MM.1S (cell line): ENCODE data around the gene SEMA4D.

Experiments used
- DNase-seq: peaks from one replicate; pipeline ENCODE4 v3.0.0-alpha.2; 2015
- H2AFZ ChIP-seq: fragments of 300-600 bp; sonication (generic); 2 replicates; pipeline ENCODE4 v1.6.0; 2016; ENCODE audit warnings: antibody characterized with exemption, low read length
- H3F3A ChIP-seq: fragments of 300-600 bp; sonication (generic); 2 replicates; pipeline ENCODE4 v1.6.1; 2016; ENCODE audit warnings: mild to moderate bottlenecking, antibody characterized with exemption, low read length, moderate library complexity, mixed read lengths; ENCODE audit not compliant: insufficient read depth
- H3K27ac ChIP-seq: fragments of 300-600 bp; sonication (generic); 2 replicates; pipeline ENCODE4 v1.5.1; 2016; ENCODE audit warnings: mild to moderate bottlenecking, low read length
- H3K27me3 ChIP-seq: fragments of 300-600 bp; sonication (generic); replicated peaks from 2 replicates; pipeline ENCODE4 v1.6.0; 2016; ENCODE audit warnings: low read length; ENCODE audit not compliant: insufficient read depth
- H3K36me3 ChIP-seq: fragments of 300-600 bp; sonication (generic); replicated peaks from 2 replicates; pipeline ENCODE4 v1.6.1; 2016; ENCODE audit warnings: mild to moderate bottlenecking, low read length, mixed read lengths; ENCODE audit not compliant: insufficient read depth
- H3K4me1 ChIP-seq: fragments of 300-600 bp; sonication (generic); 2 replicates; pipeline ENCODE4 v1.6.1; 2016; ENCODE audit warnings: low read length, mixed read lengths
- H3K4me2 ChIP-seq: fragments of 300-600 bp; sonication (generic); 2 replicates; pipeline ENCODE4 v1.6.0; 2016; ENCODE audit warnings: low read depth, low read length
- H3K4me3 ChIP-seq: fragments of 300-600 bp; sonication (generic); 2 replicates; pipeline ENCODE4 v1.5.1; 2016; ENCODE audit warnings: low read length, mixed read lengths
- H3K79me2 ChIP-seq: fragments of 300-600 bp; sonication (generic); 2 replicates; pipeline ENCODE4 v1.6.1; 2016; ENCODE audit warnings: mixed run types, low read length, mixed read lengths
- H3K9ac ChIP-seq: fragments of 300-600 bp; sonication (generic); 2 replicates; pipeline ENCODE4 v1.6.1; 2016; ENCODE audit warnings: low read length, mixed read lengths
- H3K9me2 ChIP-seq: fragments of 300-600 bp; sonication (generic); replicated peaks from 2 replicates; pipeline ENCODE4 v1.6.1; 2016; ENCODE audit warnings: mild to moderate bottlenecking, low read length, mixed read lengths; ENCODE audit not compliant: insufficient read depth
- H3K9me3 ChIP-seq: fragments of 300-600 bp; sonication (generic); replicated peaks from 2 replicates; pipeline ENCODE4 v1.6.1; 2016; ENCODE audit warnings: mild to moderate bottlenecking, low read length, mixed read lengths; ENCODE audit not compliant: insufficient read depth
- H4K20me1 ChIP-seq: fragments of 300-600 bp; sonication (generic); 2 replicates; pipeline ENCODE4 v1.6.1; 2016; ENCODE audit warnings: mild to moderate bottlenecking, low read length, moderate library complexity, mixed read lengths; ENCODE audit not compliant: insufficient read depth
- EZH2 ChIP-seq: fragments of 300-600 bp; sonication (generic); optimal IDR thresholded peaks from 2 replicates; pipeline ENCODE3; 2017; ENCODE audit warnings: low read depth, mild to moderate bottlenecking, antibody characterized with exemption, low read length, mixed read lengths
- EZH2phosphoT487 ChIP-seq: fragments of 300-600 bp; sonication (generic); IDR thresholded peaks from 2 replicates; pipeline ENCODE4 v1.6.1; 2018; ENCODE audit warnings: antibody characterized with exemption, low read length
- TF ChIP-seq, protein P1 (sequence below): fragments of 300-600 bp; sonication (generic); IDR thresholded peaks from 2 replicates; pipeline ENCODE4 v1.5.1; 2016; ENCODE audit warnings: antibody characterized with exemption, low read length, mixed read lengths

SEMA4D gene

DNA sequence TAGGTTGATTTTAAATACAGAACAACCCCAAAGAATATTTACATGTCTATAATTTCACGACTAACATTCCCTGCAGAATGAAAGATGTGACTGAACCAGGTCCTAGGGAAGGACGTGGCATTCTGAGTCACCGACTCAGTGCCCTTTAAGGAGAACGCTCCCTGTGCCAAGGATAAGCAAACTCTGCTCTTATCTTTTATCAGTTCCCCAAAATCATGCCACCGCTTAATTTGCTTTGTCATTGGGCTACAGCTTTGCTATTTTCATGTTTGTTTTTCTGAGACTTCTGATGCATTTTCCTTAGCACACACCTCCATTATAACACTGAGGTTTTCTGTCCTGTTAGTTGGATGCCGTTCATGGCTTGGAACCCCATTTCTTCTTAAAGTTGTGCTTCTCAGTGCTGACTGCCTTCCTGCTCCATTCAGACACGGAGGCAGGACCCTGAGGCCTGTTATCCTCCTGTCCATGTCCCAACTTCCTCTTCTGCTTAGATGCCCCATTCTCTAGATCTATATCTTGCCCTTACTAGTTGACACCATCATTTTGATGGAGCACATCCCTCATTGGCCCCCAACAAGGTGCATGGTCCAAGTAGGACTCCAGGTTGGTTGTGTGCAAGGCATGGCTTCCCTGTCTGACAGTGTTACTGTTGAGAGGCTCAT is 11.2 kb upstream of the SEMA4D start:
- no peaks in the 10 kb centered on the region for H3F3A ChIP-seq
- H3K9me2 ChIP-seq = no peaks in the 10 kb centered on the region
- no peak overlapping the region for H3K4me2 ChIP-seq
- no peak for TF ChIP-seq EZH2
- TF ChIP-seq, protein P1, sequence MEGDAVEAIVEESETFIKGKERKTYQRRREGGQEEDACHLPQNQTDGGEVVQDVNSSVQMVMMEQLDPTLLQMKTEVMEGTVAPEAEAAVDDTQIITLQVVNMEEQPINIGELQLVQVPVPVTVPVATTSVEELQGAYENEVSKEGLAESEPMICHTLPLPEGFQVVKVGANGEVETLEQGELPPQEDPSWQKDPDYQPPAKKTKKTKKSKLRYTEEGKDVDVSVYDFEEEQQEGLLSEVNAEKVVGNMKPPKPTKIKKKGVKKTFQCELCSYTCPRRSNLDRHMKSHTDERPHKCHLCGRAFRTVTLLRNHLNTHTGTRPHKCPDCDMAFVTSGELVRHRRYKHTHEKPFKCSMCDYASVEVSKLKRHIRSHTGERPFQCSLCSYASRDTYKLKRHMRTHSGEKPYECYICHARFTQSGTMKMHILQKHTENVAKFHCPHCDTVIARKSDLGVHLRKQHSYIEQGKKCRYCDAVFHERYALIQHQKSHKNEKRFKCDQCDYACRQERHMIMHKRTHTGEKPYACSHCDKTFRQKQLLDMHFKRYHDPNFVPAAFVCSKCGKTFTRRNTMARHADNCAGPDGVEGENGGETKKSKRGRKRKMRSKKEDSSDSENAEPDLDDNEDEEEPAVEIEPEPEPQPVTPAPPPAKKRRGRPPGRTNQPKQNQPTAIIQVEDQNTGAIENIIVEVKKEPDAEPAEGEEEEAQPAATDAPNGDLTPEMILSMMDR = no peak
- TF ChIP-seq EZH2phosphoT487 = no peak
- no peaks in the 10 kb centered on the region for H3K9me3 ChIP-seq
- no peaks in the 10 kb centered on the region for H3K27me3 ChIP-seq
- no peak overlapping the region for H3K27ac ChIP-seq
- no peak overlapping the region for H2AFZ ChIP-seq
- H3K9ac ChIP-seq = no peak overlapping the region
- H3K4me3 ChIP-seq = no peak overlapping the region
- peaks cover 25% of the 10 kb centered on the region for H3K4me1 ChIP-seq
- no peak for DNase-seq
- no peaks in the 10 kb centered on the region for H3K79me2 ChIP-seq
- no peaks in the 10 kb centered on the region for H3K36me3 ChIP-seq
- H4K20me1 ChIP-seq = no peaks in the 10 kb centered on the region

DNA sequence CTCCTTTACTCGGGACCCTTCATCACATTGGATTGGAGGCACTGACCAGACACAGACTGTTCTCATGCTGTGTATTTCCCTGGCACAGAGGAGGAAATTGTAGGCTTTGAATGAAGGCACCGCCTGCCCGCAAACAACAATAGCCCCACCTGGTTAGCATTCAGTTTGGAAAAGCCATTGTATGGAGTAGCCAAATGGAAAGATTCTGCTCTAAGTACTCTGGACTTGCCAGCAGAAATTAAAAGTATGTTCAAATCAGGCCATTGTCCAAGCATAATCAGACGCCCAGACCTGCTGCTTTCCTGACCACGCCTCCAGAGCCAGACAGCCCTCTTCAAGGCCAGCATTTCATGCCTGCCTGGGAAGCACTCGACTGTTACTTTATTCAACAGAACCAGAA is 8.0 kb upstream of the SEMA4D start:
- Histone ChIP-seq H3K4me3 (no peak overlapping the region), H4K20me1 (no peaks in the 10 kb centered on the region), H3K27me3 (no peaks in the 10 kb centered on the region), H3K4me2 (no peak overlapping the region), H3K9me2 (no peaks in the 10 kb centered on the region), H3K79me2 (no peaks in the 10 kb centered on the region), H3F3A (no peaks in the 10 kb centered on the region), H3K36me3 (no peaks in the 10 kb centered on the region), H3K9ac (no peak overlapping the region), H3K4me1 (peaks cover 18% of the 10 kb centered on the region), H2AFZ (no peak overlapping the region), H3K9me3 (no peaks in the 10 kb centered on the region), H3K27ac (no peak overlapping the region)
- TF ChIP-seq EZH2phosphoT487 (no peak), EZH2 (no peak)
- TF ChIP-seq, protein P1 = no peak
- no peak for DNase-seq

DNA sequence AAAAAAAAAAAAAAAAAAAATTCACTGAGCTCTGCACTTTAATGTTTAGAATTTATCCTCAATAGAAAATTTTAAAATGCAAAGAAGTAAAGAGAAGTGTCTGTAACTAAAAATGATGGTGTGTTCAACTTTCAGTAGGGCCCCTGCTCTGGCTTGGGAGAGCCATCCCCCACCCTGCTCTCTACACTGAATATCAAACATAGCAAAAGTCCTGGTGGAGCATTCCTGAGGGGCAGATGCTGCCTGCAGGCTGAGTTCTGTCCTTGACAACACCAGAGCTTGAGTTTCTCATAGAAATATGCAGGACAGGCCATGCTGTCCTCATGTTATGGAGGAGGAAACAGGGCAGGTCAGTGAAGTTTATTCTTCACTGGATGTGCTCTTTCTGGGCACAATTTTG is 7.1 kb upstream of the SEMA4D start:
- H3K9me3 ChIP-seq = no peaks in the 10 kb centered on the region
- no peaks in the 10 kb centered on the region for H3K27me3 ChIP-seq
- H3F3A ChIP-seq = no peaks in the 10 kb centered on the region
- no peaks in the 10 kb centered on the region for H3K79me2 ChIP-seq
- H2AFZ ChIP-seq = no peak overlapping the region
- no peaks in the 10 kb centered on the region for H3K9me2 ChIP-seq
- TF ChIP-seq EZH2phosphoT487 (no peak), EZH2 (no peak)
- TF ChIP-seq, protein P1 = no peak
- peaks cover 12% of the 10 kb centered on the region; the same call in 1 of the 2 replicates for H3K4me1 ChIP-seq
- no peaks in the 10 kb centered on the region for H4K20me1 ChIP-seq
- no peak overlapping the region for H3K4me2 ChIP-seq
- DNase-seq = no peak
- H3K9ac ChIP-seq = no peak overlapping the region
- no peaks in the 10 kb centered on the region for H3K36me3 ChIP-seq
- no peak overlapping the region for H3K27ac ChIP-seq
- no peak overlapping the region for H3K4me3 ChIP-seq
